GM19351 (cell line): ENCODE results near the gene GRIN2B.

Experiments
- ATAC-seq: cut with Tn5 transposase; IDR thresholded peaks from one replicate; pipeline ENCODE4 v1.9.1; 2021; ENCODE audit warnings: mild to moderate bottlenecking, moderate library complexity; ENCODE audit not compliant: unreplicated experiment

Gene GRIN2B

GRCh38 chr12:13981296-13981962, at the start of gene GRIN2B:
Gene GRIN2B, minus strand, starts transcription at chr12:13981602. Its CDS starts 115,394 bp downstream, at chr12:13866208.
- ATAC-seq: no peak

GRCh38 chr12:14026537-14026936, 45.1 kb upstream of the GRIN2B start:
- no peak for ATAC-seq

DNA sequence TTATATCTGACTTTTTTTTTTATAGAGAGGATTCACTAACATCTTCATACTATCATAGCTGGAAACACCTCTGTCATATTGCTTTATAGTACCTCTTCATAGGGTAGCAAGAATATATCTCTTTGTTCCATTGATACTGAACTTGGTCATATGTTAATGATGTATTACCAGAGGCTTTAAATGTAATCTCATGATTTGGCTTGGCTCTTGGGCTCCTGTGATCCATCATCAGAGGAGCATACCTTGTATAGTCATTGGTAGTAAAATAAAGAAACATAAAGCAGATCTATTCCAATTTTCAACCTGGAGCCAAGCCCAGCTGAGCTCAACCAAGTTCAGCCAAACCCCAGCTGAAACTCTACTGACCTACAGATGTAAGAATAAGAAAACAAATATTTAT, 43.2 kb upstream of the GRIN2B start:
- no peak for ATAC-seq

GRCh38 chr12:14018080-14018479, 36.7 kb upstream of the GRIN2B start:
- no peak for ATAC-seq

GRCh38 chr12:14010989-14011388, 29.6 kb upstream of the GRIN2B start:
- ATAC-seq: no peak

DNA sequence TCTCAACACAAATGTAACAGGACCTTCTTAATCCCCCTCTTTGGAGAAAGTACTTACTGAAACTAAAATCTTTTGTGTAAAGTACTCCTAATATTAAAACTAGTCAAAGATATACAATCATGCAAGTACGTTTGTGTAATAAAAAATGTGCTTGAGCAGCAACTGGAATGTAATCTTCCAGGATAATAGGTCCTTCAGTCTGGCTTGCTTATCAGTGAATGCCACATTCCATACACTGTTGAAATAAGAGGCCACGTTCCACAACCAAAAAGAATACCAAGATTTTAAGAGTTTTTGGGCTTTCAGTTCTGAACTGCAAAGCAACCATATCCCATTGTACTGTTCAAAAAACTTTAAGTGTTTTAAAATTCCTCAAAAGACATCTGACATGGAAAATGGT, 26.2 kb upstream of the GRIN2B start:
- ATAC-seq: no peak

DNA sequence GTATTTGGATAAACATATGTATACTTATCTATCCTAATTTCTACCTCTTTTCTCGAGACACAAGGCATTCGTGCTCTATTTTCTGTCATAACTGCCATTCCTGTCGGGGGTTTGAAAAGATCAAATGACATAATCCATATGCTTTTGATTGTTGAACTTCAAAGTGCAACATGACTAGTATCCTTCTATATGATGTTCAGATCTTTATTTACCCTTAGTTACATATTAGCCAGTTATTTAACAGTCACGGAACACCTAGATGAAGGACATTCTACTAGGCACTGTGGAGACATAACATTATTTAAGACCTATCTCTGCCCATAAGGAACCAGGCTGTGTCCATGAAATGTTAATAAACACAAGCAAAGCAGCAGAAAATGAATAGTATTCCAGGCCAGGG, 11.2 kb upstream of the GRIN2B start:
- no peak for ATAC-seq

DNA sequence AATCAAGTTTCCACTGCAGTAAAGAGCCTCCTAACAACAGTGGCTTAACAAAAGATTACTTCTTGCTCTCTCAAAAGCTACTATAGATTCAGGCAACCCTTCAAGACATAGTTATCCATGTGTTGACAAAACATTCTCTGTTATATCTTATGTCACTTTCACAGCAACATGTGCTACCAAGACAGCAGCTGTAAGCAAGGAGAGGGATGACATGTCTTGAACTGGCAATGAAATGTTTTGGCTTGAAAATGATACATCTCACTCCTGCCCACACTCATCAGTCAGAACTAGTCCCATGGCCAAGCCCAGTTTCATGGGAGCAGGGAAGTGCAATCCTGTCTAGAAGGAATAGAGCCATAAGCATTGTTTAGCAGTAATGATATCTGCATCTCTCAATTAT, 10.7 kb upstream of the GRIN2B start:
- no peak for ATAC-seq

GRCh38 chr12:13986031-13986430, 4.6 kb upstream of the GRIN2B start:
- no peak for ATAC-seq

GRCh38 chr12:13981990-13982389, 588 bp upstream of the GRIN2B start:
- ATAC-seq: no peak

DNA sequence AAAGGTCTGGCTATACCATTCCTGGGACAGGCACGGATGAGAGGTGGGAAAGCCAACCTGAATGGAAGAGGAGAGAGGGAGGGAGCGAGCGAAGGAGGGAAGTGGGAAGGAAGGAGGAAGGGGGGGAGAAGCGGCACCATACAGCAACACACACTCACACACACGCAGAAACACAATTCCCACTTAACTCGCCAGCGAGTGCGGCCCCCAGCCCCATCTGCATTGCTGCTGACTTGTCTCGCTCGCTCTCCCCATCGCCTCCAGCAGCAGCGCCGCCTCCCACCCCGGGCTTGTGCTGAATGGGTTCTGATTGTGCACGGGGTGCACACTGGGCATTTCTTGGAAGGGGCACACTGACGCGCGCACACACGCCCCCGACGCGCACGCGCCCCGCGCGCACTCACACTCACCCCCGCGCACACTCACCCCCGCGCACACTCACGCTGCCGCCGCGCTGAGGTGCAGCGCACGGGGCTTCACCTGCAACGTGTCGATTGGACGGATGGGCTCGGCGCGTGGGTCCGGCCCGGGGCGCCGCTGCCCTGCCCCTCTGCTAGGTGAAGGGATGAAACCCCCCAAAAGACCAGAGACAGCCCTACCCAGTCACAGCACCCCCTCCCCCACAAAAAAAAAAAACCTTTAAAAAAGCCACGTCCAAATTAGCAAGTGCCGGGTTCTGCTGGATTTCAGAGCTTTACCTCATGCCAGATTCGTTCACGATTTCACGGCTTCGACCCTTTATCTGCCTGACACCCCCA, 685 bp downstream of the GRIN2B start:
- ATAC-seq: no peak

GRCh38 chr12:13979772-13980378, 1.5 kb downstream of the GRIN2B start:
- no peak for ATAC-seq

DNA sequence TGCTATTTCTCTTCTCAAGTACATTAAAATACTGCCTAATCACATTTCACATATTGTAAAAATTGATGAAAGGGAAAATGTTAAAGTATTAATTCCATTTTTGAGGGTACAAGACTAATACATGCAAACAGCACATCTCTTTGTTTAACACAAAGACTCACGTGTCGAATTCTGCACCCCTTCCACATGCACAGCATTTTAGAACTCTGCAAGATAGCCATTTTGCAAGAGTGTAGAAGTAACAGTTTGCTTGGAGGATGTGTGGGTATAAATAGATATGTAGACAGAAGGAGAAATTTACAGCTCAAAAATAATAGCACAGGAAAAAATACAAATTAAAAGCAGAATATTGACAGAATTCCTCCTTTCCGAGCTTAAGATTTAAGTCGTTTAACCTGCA, 2.5 kb downstream of the GRIN2B start:
- no peak for ATAC-seq

GRCh38 chr12:13976880-13977279, 4.5 kb downstream of the GRIN2B start:
- no peak for ATAC-seq

DNA sequence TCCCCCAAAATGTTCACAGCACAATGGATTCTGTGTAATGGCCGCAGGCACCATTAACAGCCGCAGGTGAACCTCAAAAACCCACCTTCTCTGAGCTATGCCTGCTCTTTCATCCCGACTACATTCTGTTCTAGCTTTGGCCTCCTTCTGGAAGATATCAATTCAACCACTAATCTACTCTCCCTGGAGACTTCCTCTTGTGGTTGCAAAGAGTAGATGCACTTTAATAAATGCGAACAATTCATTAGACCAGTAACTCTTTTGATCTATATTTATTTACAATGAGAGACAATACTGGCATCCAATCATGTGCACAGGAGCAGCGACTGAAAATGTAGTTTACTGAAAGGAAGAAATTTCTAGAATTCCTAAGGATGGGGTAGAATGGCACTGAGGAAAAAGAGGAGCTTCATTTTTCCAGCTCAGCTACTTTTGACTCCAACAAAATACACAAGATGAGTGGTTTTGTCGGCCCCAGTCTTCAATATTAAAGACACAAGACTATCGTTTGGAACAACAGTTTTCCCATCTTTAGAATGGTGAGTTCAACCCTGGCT, 5.3 kb downstream of the GRIN2B start:
- no peak for ATAC-seq

GRCh38 chr12:13973996-13974395, 7.4 kb downstream of the GRIN2B start:
- no peak for ATAC-seq

DNA sequence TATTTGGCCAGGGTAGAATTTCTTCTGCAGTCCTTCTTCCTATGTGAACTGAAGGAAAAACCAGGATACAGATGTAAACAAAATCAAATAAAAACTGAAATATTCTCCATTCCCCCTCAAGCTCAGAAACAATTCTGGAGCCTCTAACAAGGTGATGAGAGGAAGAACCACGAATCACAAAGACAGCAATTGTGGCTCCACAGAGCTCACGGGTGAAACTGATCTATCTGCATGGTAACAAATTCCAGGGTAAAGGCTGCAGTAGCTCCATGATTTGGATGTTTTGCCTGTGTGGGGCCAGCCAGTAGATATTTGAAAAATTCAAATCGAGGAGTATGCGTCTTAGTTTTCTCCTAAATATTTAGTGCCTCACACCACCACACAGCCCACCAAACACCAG, 10.6 kb downstream of the GRIN2B start:
- ATAC-seq: no peak

- no peak for ATAC-seq
These were observed 13.1 kb downstream of the GRIN2B start for GRCh38 chr12:13968281-13968680.

GRCh38 chr12:13964666-13965065, 16.7 kb downstream of the GRIN2B start:
- no peak for ATAC-seq

DNA sequence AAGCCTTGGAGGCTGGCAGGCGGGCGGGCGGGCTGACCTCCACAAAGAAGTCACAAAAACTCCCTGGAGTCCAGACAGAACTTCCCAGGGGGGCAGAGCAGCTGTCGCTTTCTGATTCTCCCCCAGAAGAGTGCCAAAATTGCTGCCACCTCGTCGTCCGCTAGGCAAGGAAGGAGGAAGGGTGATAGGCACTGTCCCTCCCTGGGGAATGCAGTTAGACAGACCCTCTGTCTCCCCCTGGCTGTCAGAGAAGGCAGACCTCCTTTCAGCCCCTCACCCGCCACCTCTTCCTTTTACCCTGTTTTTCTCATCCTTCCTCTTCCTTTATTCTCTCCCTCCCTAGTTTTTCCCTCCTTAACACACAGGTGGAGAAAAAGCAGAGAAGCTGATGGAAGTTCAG, 18.7 kb downstream of the GRIN2B start:
- ATAC-seq: no peak

DNA sequence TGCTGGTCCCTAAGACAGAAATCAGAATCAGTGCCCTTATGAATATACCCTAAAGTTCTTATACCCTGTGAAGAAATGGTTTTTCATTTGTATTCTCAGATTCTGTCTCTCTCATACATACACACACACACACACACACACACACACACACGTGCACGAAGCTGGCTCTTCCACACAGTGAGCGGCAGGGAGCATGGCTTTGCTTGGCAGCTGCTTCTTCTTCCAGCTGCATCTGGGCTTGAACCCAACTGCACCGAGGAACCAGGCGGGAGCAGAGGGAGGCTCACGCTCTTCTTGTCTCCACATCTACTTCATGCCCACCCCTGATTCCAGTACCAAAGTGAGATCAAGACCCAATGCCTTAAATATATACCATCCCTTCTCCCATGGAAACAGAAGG, 19.4 kb downstream of the GRIN2B start:
- no peak for ATAC-seq
